ENCODE measurements around the gene AUTS2. TPM values are rescaled to one million over a fixed set of nuclear protein-coding genes. Genes with fewer than 3 reads are reported as not detected.

Gene AUTS2
- total RNA-seq, 2 experiments from 2014 or later, result 17.5 to 23.8 TPM

GRCh38 chr7:70135656-70136055, 537.4 kb downstream of the AUTS2 start:
- no peak for DNase-seq
- POLR2A ChIA-PET, result no interaction called here
- Mint-ChIP-seq H3K27me3 (no peaks in the 10 kb centered on the region), H3K4me3 (no peak overlapping the region), H3K27ac (no peak overlapping the region), H3K36me3 (no peaks in the 10 kb centered on the region), H3K4me1 (no peaks in the 10 kb centered on the region), H3K9me3 (no peaks in the 10 kb centered on the region)
- no peak for ATAC-seq (ENCODE audit: low read depth)

- POLR2A ChIA-PET, result no interaction called here
- DNase-seq (no peak), ATAC-seq (ENCODE audit: low read depth) (no peak)
- Mint-ChIP-seq H3K4me1 (no peaks in the 10 kb centered on the region), H3K9me3 (no peaks in the 10 kb centered on the region), H3K36me3 (no peaks in the 10 kb centered on the region), H3K27ac (no peak overlapping the region), H3K4me3 (no peak overlapping the region), H3K27me3 (no peaks in the 10 kb centered on the region)
Observed at GRCh38 chr7:70137126-70137525, 538.9 kb downstream of the AUTS2 start.

GRCh38 chr7:70142247-70142932, 544.1 kb downstream of the AUTS2 start:
- POLR2A ChIA-PET, result no interaction called here
- Mint-ChIP-seq H3K27ac (no peak overlapping the region), H3K4me3 (no peak overlapping the region), H3K4me1 (no peaks in the 10 kb centered on the region), H3K27me3 (peaks cover 4% of the 10 kb centered on the region), H3K9me3 (no peaks in the 10 kb centered on the region), H3K36me3 (no peaks in the 10 kb centered on the region)
- DNase-seq (no peak), ATAC-seq (ENCODE audit: low read depth) (no peak)

GRCh38 chr7:70143075-70144044, 545.1 kb downstream of the AUTS2 start:
- POLR2A ChIA-PET, result no interaction called here
- peaks cover 7% of the 10 kb centered on the region for H3K27me3 Mint-ChIP-seq
- no peaks in the 10 kb centered on the region for H3K9me3 Mint-ChIP-seq
- no peak overlapping the region for H3K4me3 Mint-ChIP-seq
- ATAC-seq (ENCODE audit: low read depth) (no peak), DNase-seq (no peak)
- H3K4me1 Mint-ChIP-seq, result no peaks in the 10 kb centered on the region
- H3K36me3 Mint-ChIP-seq, result no peaks in the 10 kb centered on the region
- no peak overlapping the region for H3K27ac Mint-ChIP-seq

- POLR2A ChIA-PET, result no interaction called here
- Mint-ChIP-seq H3K27ac (no peak overlapping the region), H3K27me3 (peaks cover 7% of the 10 kb centered on the region), H3K4me1 (no peaks in the 10 kb centered on the region), H3K4me3 (no peak overlapping the region), H3K36me3 (no peaks in the 10 kb centered on the region), H3K9me3 (peaks cover 7% of the 10 kb centered on the region)
- ATAC-seq (ENCODE audit: low read depth) (no peak), DNase-seq (no peak)
Observed at GRCh38 chr7:70148997-70149396, 550.7 kb downstream of the AUTS2 start.

- H3K4me1 Mint-ChIP-seq, result no peaks in the 10 kb centered on the region
- H3K27me3 Mint-ChIP-seq, result peaks cover 6% of the 10 kb centered on the region
- H3K4me3 Mint-ChIP-seq, result no peak overlapping the region
- H3K36me3 Mint-ChIP-seq, result no peaks in the 10 kb centered on the region
- no peak overlapping the region for H3K27ac Mint-ChIP-seq
- ATAC-seq (ENCODE audit: low read depth) (no peak), DNase-seq (no peak)
- peaks cover 8% of the 10 kb centered on the region for H3K9me3 Mint-ChIP-seq
- POLR2A ChIA-PET, result no interaction called here
Observed at GRCh38 chr7:70152313-70152712, 554.0 kb downstream of the AUTS2 start.

- POLR2A ChIA-PET, result no interaction called here
- H3K4me3 Mint-ChIP-seq, result no peak overlapping the region
- no peak overlapping the region for H3K27ac Mint-ChIP-seq
- DNase-seq (no peak), ATAC-seq (ENCODE audit: low read depth) (no peak)
- H3K27me3 Mint-ChIP-seq, result peaks cover 2% of the 10 kb centered on the region
- no peaks in the 10 kb centered on the region for H3K4me1 Mint-ChIP-seq
- H3K9me3 Mint-ChIP-seq, result peaks cover 8% of the 10 kb centered on the region
- H3K36me3 Mint-ChIP-seq, result no peaks in the 10 kb centered on the region
Observed at GRCh38 chr7:70153933-70154332, 555.7 kb downstream of the AUTS2 start.

GRCh38 chr7:70154521-70155180, 556.4 kb downstream of the AUTS2 start:
- Mint-ChIP-seq H3K9me3 (peaks cover 8% of the 10 kb centered on the region), H3K4me3 (no peak overlapping the region), H3K27ac (no peak overlapping the region), H3K36me3 (no peaks in the 10 kb centered on the region), H3K4me1 (no peaks in the 10 kb centered on the region), H3K27me3 (peaks cover 2% of the 10 kb centered on the region)
- POLR2A ChIA-PET, result no interaction called here
- no peak for ATAC-seq (ENCODE audit: low read depth)
- DNase-seq, result no peak

GRCh38 chr7:70156057-70156456, 557.8 kb downstream of the AUTS2 start:
- Mint-ChIP-seq H3K27ac (no peak overlapping the region), H3K4me1 (no peaks in the 10 kb centered on the region), H3K36me3 (no peaks in the 10 kb centered on the region), H3K9me3 (peaks cover 8% of the 10 kb centered on the region), H3K27me3 (peaks cover 2% of the 10 kb centered on the region), H3K4me3 (no peak overlapping the region)
- POLR2A ChIA-PET, result no interaction called here
- no peak for DNase-seq
- ATAC-seq (ENCODE audit: low read depth), result no peak

- peaks cover under 1% of the 10 kb centered on the region for H3K9me3 Mint-ChIP-seq
- POLR2A ChIA-PET, result no interaction called here
- H3K27ac Mint-ChIP-seq, result no peak overlapping the region
- ATAC-seq (ENCODE audit: low read depth) (no peak), DNase-seq (no peak)
- H3K27me3 Mint-ChIP-seq, result peaks cover 6% of the 10 kb centered on the region
- H3K4me3 Mint-ChIP-seq, result no peak overlapping the region
- H3K36me3 Mint-ChIP-seq, result no peaks in the 10 kb centered on the region
- H3K4me1 Mint-ChIP-seq, result no peaks in the 10 kb centered on the region
Observed at GRCh38 chr7:70159121-70159520, 560.8 kb downstream of the AUTS2 start.

GRCh38 chr7:70165477-70166170, 567.3 kb downstream of the AUTS2 start:
- DNase-seq, result no peak
- POLR2A ChIA-PET, result no interaction called here
- H3K27ac Mint-ChIP-seq, result no peak overlapping the region
- H3K4me3 Mint-ChIP-seq, result no peak overlapping the region
- H3K4me1 Mint-ChIP-seq, result no peaks in the 10 kb centered on the region
- peaks cover 5% of the 10 kb centered on the region for H3K27me3 Mint-ChIP-seq
- no peaks in the 10 kb centered on the region for H3K36me3 Mint-ChIP-seq
- peaks cover 5% of the 10 kb centered on the region for H3K9me3 Mint-ChIP-seq
- ATAC-seq (ENCODE audit: low read depth), result no peak

GRCh38 chr7:70171369-70171920, 573.2 kb downstream of the AUTS2 start:
- Mint-ChIP-seq H3K9me3 (peaks cover 5% of the 10 kb centered on the region), H3K4me1 (no peaks in the 10 kb centered on the region), H3K27ac (no peak overlapping the region), H3K36me3 (no peaks in the 10 kb centered on the region), H3K27me3 (peaks cover 11% of the 10 kb centered on the region), H3K4me3 (no peak overlapping the region)
- DNase-seq, result no peak
- no peak for ATAC-seq (ENCODE audit: low read depth)
- POLR2A ChIA-PET, result no interaction called here

- no peak for ATAC-seq (ENCODE audit: low read depth)
- Mint-ChIP-seq H3K4me3 (no peak overlapping the region), H3K27ac (no peak overlapping the region), H3K4me1 (peaks cover 7% of the 10 kb centered on the region), H3K36me3 (no peaks in the 10 kb centered on the region), H3K27me3 (peaks cover 22% of the 10 kb centered on the region), H3K9me3 (no peaks in the 10 kb centered on the region)
- no peak for DNase-seq
- POLR2A ChIA-PET, result no interaction called here
Observed at GRCh38 chr7:70177166-70177565, 578.9 kb downstream of the AUTS2 start.

Measured in activated naive CD8-positive, alpha-beta T cell treated with anti-CD3 and anti-CD28 coated beads, Interleukin-2, amount 10 ng/mL, durations not matched to agents 7 days and 5 days (primary cell).